CD14-positive monocyte (primary cell): ENCODE results near the gene C19orf38. TPM values are rescaled to one million over a fixed set of nuclear protein-coding genes. Genes with fewer than 3 reads are reported as not detected.

Experiments used
- DNase-seq, 3 donors: peaks; one replicate each; pipeline ENCODE4 v3.0.0-alpha.2; 2011 to 2022
- H2AFZ ChIP-seq: 2 replicates; pipeline ENCODE4 v1.6.0; 2012; ENCODE audit warnings: mild to moderate bottlenecking, low read depth, low read length, inconsistent platforms; ENCODE audit not compliant: insufficient read depth, poor library complexity, severe bottlenecking
- H3K27ac ChIP-seq, 2 donors: 1 replicate in 1 of 2; 2 replicates in 1 of 2; pipeline ENCODE4 v1.5.1; 2012 to 2013; ENCODE audit warnings: low read length in 2 of 2, control low read depth in 1 of 2, inconsistent platforms in 1 of 2, low read depth in 1 of 2, mild to moderate bottlenecking in 1 of 2
- H3K27me3 ChIP-seq, 2 donors: one replicate each; pipeline versions ENCODE4 v1.6.0 to v1.6.1; 2011 to 2013; ENCODE audit warnings: low read length in 2 of 2; ENCODE audit not compliant: control insufficient read depth in 2 of 2, insufficient read depth in 2 of 2
- H3K36me3 ChIP-seq, 2 donors: replicated peaks in 1 of 2; 1 replicate in 1 of 2; 2 replicates in 1 of 2; pipeline versions ENCODE4 v1.5.1 to v1.6.1; 2012 to 2013; ENCODE audit warnings: low read length in 2 of 2, control low read depth in 1 of 2, inconsistent platforms in 1 of 2, mild to moderate bottlenecking in 1 of 2; ENCODE audit not compliant: insufficient read depth in 2 of 2, control insufficient read depth in 1 of 2
- H3K4me1 ChIP-seq, 2 donors: 1 replicate in 1 of 2; 2 replicates in 1 of 2; pipeline versions ENCODE4 v1.5.1 to v1.6.1; 2012 to 2013; ENCODE audit warnings: low read length in 2 of 2, control low read depth in 1 of 2, inconsistent platforms in 1 of 2, mild to moderate bottlenecking in 1 of 2, moderate library complexity in 1 of 2; ENCODE audit not compliant: insufficient read depth in 2 of 2, control insufficient read depth in 1 of 2
- H3K4me2 ChIP-seq: replicated peaks from 2 replicates; pipeline ENCODE3; 2012; ENCODE audit warnings: low read length, moderate library complexity, mild to moderate bottlenecking; ENCODE audit not compliant: poor library complexity, severe bottlenecking; ENCODE audit errors: extremely low read depth
- H3K4me3 ChIP-seq, 3 experiments: fragments of 200-600 bp in 1 of 3; sonication (generic) in 1 of 3; replicated peaks in 1 of 3; 1 replicate in 2 of 3; 2 replicates in 1 of 3; pipeline ENCODE4 v1.5.1; 2011 to 2013; ENCODE audit warnings: low read length in 3 of 3, mild to moderate bottlenecking in 3 of 3, control low read depth in 2 of 3, low read depth in 2 of 3, inconsistent platforms in 1 of 3, moderate library complexity in 1 of 3
- H3K79me2 ChIP-seq: 2 replicates; pipeline ENCODE4 v1.6.0; 2012; ENCODE audit warnings: mild to moderate bottlenecking, control low read depth, inconsistent platforms, low read length, moderate library complexity; ENCODE audit not compliant: insufficient read depth
- H3K9ac ChIP-seq: 2 replicates; pipeline ENCODE4 v1.6.0; 2017; ENCODE audit warnings: low read length, mild to moderate bottlenecking; ENCODE audit not compliant: insufficient read depth, poor library complexity, severe bottlenecking
- H3K9me3 ChIP-seq, 2 donors: replicated peaks in 1 of 2; 1 replicate in 1 of 2; 2 replicates in 1 of 2; pipeline versions ENCODE4 v1.5.1 to v1.6.1; 2012 to 2013; ENCODE audit warnings: low read length in 2 of 2, control low read depth in 1 of 2; ENCODE audit not compliant: control insufficient read depth in 1 of 2, insufficient read depth in 1 of 2
- H4K20me1 ChIP-seq: 2 replicates; pipeline ENCODE4 v1.6.0; 2012; ENCODE audit warnings: mild to moderate bottlenecking, low read length, control low read depth, moderate library complexity; ENCODE audit not compliant: insufficient read depth
- H3K27ac Mint-ChIP-seq, 7 donors: one replicate each; pipeline ENCODE4 v1.8.0; 2020; ENCODE audit warnings: mild to moderate bottlenecking in 7 of 7, mixed read lengths in 7 of 7, moderate library complexity in 6 of 7, inconsistent platforms in 2 of 7
- H3K27me3 Mint-ChIP-seq, 3 donors: one replicate each; pipeline ENCODE4 v1.8.0; 2021 to 2022; ENCODE audit warnings: low read depth in 3 of 3, mild to moderate bottlenecking in 3 of 3, mixed read lengths in 3 of 3, moderate library complexity in 3 of 3, inconsistent platforms in 1 of 3
- H3K36me3 Mint-ChIP-seq, 2 donors: one replicate each; pipeline ENCODE4 v1.8.0; 2020; ENCODE audit warnings: mixed read lengths in 2 of 2, inconsistent platforms in 1 of 2, mild to moderate bottlenecking in 1 of 2
- H3K4me1 Mint-ChIP-seq: one replicate; pipeline ENCODE4 v1.8.0; 2020; ENCODE audit warnings: mild to moderate bottlenecking, mixed read lengths
- H3K4me3 Mint-ChIP-seq, 2 donors: one replicate each; pipeline ENCODE4 v1.8.0; 2020; ENCODE audit warnings: mild to moderate bottlenecking in 2 of 2, mixed read lengths in 2 of 2, moderate library complexity in 1 of 2
- H3K9me3 Mint-ChIP-seq, 7 donors: one replicate each; pipeline ENCODE4 v1.8.0; 2020 to 2022; ENCODE audit warnings: mixed read lengths in 7 of 7, mild to moderate bottlenecking in 6 of 7, moderate library complexity in 6 of 7, inconsistent platforms in 2 of 7
- WGBS: methylation state at CpG from one replicate; pipeline ENCODE4 v1.1.5; 2013; ENCODE audit warnings: missing lambda C conversion rate; ENCODE audit not compliant: insufficient coverage; 5-methylcytosine and 5-hydroxymethylcytosine counted together
- intact Hi-C, 2 donors: fragments of 100-400 bp; cut with micrococcal nuclease; formaldehyde crosslinking; loops; one replicate each; pipeline versions ENCODE4 v1.15.0 to v1.15.1; 2023
- polyA plus RNA-seq, 3 donors: library from polyadenylated mRNA; depleted of rRNA in 1 of 3; unstranded in 2 of 3; stranded (reverse) in 1 of 3; fragments of 300-500 nt in 2 of 3; fragments of >200 nt in 1 of 3; fragmentation: Illumina TruSeq in 2 of 3; gene quantifications; 1 replicate in 2 of 3; 2 replicates in 1 of 3; pipeline ENCODE4 v1.2.3, GENCODE V29; 2012 to 2021
- TF ChIP-seq, protein P1 (sequence below): fragments of 200-600 bp; IDR thresholded peaks from one replicate; pipeline ENCODE4 v1.8.0; 2022; ENCODE audit warnings: antibody characterized with exemption, mild to moderate bottlenecking

C19orf38 gene
- polyA plus RNA-seq, 3 donors: 134 to 174 (median 149) TPM

DNA sequence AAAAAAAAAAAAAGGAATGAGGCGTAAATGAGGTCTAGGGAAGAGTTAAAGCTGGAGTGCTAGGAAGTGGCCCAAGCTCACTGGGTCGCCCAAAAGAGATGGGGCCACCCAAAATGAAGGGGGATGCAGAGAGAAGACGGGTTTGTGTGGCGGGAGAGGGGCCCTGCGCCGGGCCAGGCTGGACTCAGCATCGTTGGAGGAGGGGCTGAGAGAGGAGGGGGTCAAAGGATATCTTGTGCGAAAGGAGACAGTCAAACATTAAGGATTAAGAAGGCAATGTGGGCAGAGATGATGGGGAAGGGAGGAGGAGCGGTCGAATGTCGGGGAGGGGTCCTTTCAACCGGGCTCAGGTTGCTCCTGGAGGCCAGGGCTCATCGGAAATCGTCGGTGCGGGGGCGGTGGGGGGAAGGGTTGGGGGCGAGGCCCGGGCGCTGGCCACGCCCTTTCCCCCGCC lies 22.3 kb downstream of the C19orf38 start:
- H3K9me3 Mint-ChIP-seq: peaks cover 0 to 2% (median 0%) of the 10 kb centered on the region in 7 donors
- TF ChIP-seq, protein P1, sequence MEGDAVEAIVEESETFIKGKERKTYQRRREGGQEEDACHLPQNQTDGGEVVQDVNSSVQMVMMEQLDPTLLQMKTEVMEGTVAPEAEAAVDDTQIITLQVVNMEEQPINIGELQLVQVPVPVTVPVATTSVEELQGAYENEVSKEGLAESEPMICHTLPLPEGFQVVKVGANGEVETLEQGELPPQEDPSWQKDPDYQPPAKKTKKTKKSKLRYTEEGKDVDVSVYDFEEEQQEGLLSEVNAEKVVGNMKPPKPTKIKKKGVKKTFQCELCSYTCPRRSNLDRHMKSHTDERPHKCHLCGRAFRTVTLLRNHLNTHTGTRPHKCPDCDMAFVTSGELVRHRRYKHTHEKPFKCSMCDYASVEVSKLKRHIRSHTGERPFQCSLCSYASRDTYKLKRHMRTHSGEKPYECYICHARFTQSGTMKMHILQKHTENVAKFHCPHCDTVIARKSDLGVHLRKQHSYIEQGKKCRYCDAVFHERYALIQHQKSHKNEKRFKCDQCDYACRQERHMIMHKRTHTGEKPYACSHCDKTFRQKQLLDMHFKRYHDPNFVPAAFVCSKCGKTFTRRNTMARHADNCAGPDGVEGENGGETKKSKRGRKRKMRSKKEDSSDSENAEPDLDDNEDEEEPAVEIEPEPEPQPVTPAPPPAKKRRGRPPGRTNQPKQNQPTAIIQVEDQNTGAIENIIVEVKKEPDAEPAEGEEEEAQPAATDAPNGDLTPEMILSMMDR: no peak
- peaks cover 7 to 8% (median 7%) of the 10 kb centered on the region in 3 donors for H3K27me3 Mint-ChIP-seq
- Histone ChIP-seq H3K4me1 (peaks cover 38 to 56% of the 10 kb centered on the region in 2 donors), H3K9ac (no peak overlapping the region), H3K27ac (peak overlapping the region; percentile 43 to 50), H2AFZ (peak overlapping the region; percentile 22), H3K27me3 (peaks cover 0 to 8% of the 10 kb centered on the region in 2 donors), H3K36me3 (peaks cover 14 to 16% of the 10 kb centered on the region in 2 donors), H3K4me3 (peak overlapping the region; percentile 12 to 68 (median 14)), H3K79me2 (peaks cover 28% of the 10 kb centered on the region), H4K20me1 (peaks cover 16% of the 10 kb centered on the region), H3K4me2 (peak overlapping the region; percentile 82), H3K9me3 (no peaks in the 10 kb centered on the region)
- WGBS: 18% methylated on average over 10 of the region's 22 CpGs
- H3K4me1 Mint-ChIP-seq: peaks cover 40% of the 10 kb centered on the region
- intact Hi-C loops: loop anchor here (5.0 to 10.0 kb wide), 2 partner anchors 33 to 54 kb away; partner anchors contain the start of genes TIMM29 (in 1 of the 2), TMED1 (in 1 of the 2) and YIPF2 (in 1 of the 2)
- peaks cover 24 to 36% of the 10 kb centered on the region in 2 donors for H3K36me3 Mint-ChIP-seq
- peak overlapping the region; percentile 79 to 95 (median 91) for H3K27ac Mint-ChIP-seq
- DNase-seq: no peak
- peak overlapping the region; percentile 55 to 82 for H3K4me3 Mint-ChIP-seq

DNA sequence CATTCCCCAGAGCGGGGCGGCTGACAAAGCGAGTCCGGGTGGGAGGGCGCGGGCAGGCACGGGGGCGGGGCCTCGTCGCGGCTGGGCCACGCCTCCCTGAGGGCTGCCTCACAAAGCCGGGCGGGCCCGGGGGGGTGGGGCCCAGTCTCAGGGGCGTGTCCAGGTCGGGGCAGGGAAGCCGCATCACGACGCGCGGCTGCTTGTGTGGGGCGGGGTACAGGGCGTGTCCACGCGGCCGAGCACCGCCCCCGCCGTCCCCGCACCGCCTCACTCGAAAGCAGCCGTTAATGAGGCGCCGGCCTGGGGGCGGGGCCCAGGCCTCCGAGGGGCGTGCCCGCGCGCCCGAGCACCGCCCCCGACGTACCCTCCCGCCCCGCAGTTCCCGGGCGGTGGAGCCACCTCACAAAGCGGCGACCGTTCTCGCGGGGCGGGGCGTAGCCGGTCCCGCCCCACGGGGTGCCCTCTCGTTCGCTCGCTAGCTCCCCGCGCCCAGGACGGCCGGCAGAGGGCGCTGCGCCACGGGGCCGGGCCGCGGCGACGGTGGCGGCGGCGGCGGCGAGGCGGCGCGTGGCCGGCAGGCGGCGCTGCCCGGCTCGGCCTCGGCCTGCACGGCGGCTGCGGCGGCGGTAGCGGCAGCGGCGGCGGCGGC lies 22.9 kb downstream of the C19orf38 start, which contains the start of gene CARM1:
TSS of gene CARM1 (plus strand) at position 599 of the 649 bp plus-strand sequence. CDS start 150 bp downstream, outside the sequence.
- H3K27ac Mint-ChIP-seq: peak within 1 kb of the TSS; percentile 79 to 95 (median 91)
- under 1% methylated on average over 96 of the region's 99 CpGs for WGBS
- Histone ChIP-seq H4K20me1 (peaks cover 18% of the 10 kb centered on the region), H3K27me3 (peaks cover 0 to 8% of the 10 kb centered on the region in 2 donors), H3K4me3 (peak within 1 kb of the TSS; percentile 60 to 79 (median 60)), H3K4me2 (peak within 1 kb of the TSS; percentile 94), H3K9ac (peak within 1 kb of the TSS; percentile 73), H3K27ac (peak within 1 kb of the TSS; percentile 50 to 51), H3K9me3 (no peaks in the 10 kb centered on the region), H3K79me2 (peaks cover 31% of the 10 kb centered on the region), H3K4me1 (peaks cover 39 to 57% of the 10 kb centered on the region in 2 donors), H2AFZ (peak within 1 kb of the TSS; percentile 78), H3K36me3 (peaks cover 14 to 15% of the 10 kb centered on the region in 2 donors)
- intact Hi-C loops: loop anchor here (5.0 to 10.0 kb wide), 2 partner anchors 34 to 54 kb away; partner anchors contain the start of genes TIMM29 (in 1 of the 2), TMED1 (in 1 of the 2) and YIPF2 (in 1 of the 2)
- H3K9me3 Mint-ChIP-seq: peaks cover 0 to 2% (median 0%) of the 10 kb centered on the region in 7 donors
- peaks cover 24 to 34% of the 10 kb centered on the region in 2 donors for H3K36me3 Mint-ChIP-seq
- peaks cover 7 to 8% (median 7%) of the 10 kb centered on the region in 3 donors for H3K27me3 Mint-ChIP-seq
- H3K4me1 Mint-ChIP-seq: peaks cover 41% of the 10 kb centered on the region
- H3K4me3 Mint-ChIP-seq: peak within 1 kb of the TSS; percentile 83 to 84
- TF ChIP-seq, protein P1: peak; percentile 56
- peak; percentile 95 to 99 (median 98) for DNase-seq
